ENCODE measurements around the gene NUDCD3. TPM values are rescaled to one million over a fixed set of nuclear protein-coding genes. Genes with fewer than 3 reads are reported as not detected.

The NUDCD3 gene
- total and polyA plus RNA-seq, 2 of the 8 experiments (the other 6 are each of a cell fraction or from before 2014, with no cell fraction given): 35.2 to 93.7 TPM

DNA sequence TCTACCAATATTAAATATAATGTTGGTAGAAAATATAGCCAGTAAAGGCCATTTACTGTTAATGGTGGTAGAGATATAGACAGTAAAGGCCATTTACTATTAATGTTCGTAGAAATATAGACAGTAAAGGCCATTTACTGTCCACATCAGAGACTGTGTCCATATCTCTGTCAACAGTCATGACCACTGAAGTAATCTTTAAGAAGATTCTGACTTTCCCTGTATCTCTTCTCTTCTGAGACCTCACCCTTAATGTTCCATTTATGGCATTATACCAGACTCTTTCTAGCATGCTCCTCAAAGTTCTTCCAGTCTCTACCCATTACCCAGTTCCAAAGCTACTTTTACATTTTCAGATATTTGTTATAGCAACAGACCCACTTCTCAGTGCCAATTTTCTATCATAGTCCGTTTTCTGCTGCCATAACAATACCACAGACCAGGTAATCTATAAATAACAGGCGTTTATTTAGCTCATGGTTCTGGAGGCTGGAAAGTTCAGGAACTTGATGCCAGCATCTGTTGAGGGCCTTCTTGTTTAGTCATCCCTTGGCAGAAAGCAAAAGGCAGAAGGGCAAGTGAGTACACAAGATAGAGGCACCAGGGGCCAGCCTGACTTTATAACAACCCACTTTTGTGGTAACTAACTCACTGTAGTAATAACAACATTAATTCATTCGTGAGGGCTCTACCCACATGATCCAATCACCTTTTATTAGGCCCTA lies 7.9 kb upstream of the NUDCD3 start (continued):
- TF ChIP-seq, protein P1, sequence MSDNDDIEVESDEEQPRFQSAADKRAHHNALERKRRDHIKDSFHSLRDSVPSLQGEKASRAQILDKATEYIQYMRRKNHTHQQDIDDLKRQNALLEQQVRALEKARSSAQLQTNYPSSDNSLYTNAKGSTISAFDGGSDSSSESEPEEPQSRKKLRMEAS (IDR thresholded peaks at IDR 0.05): no peak
- TF ChIP-seq SUZ12 (IDR thresholded peaks at IDR 0.05; ENCODE audit: low read length): no peak
- no peak for TF ChIP-seq EGR1 (IDR thresholded peaks at IDR 0.05; ENCODE audit: borderline replicate concordance, low read depth, low read length)
- TF ChIP-seq KDM5A (IDR thresholded peaks at IDR 0.05; ENCODE audit: low read length): no peak

Data from H1 (cell line).